CD4-positive, alpha-beta T cell treated with Interleukin-15 for 1 hour (primary cell): ENCODE data around the gene NXN.
"Not testable (repeated sequence)": the region's sequence is repeated elsewhere in the genome, so short reads cannot be mapped to it uniquely, and the experiment has no call there.

ENCODE experiments used
- DNase-seq: peaks from one replicate; pipeline ENCODE4 v3.0.0-alpha.2; 2020

NXN gene

GRCh38 chr17:752002-752619, 227.5 kb downstream of the NXN start, which contains the start of gene GEMIN4:
Gene GEMIN4, minus strand, starts transcription at chr17:752264. Its CDS starts 122 bp downstream, at chr17:752142.
- DNase-seq = peak; percentile 94

GRCh38 chr17:751269-752001, 228.1 kb downstream of the NXN start:
- DNase-seq = peak; percentile 36

GRCh38 chr17:750431-751037, 229.0 kb downstream of the NXN start:
- DNase-seq = no peak

- not testable (repeated sequence) for DNase-seq
Measured at GRCh38 chr17:749359-749758, 230.2 kb downstream of the NXN start.
